Measurements from ENCODE around the gene DGAT2L6. TPM values are rescaled to one million over a fixed set of nuclear protein-coding genes. Genes with fewer than 3 reads are reported as not detected.
"Not testable (repeated sequence)": the region's sequence is repeated elsewhere in the genome, so short reads cannot be mapped to it uniquely, and the experiment has no call there.

The DGAT2L6 gene
- total RNA-seq, 1 experiment from 2014 or later, result not detected

DNA sequence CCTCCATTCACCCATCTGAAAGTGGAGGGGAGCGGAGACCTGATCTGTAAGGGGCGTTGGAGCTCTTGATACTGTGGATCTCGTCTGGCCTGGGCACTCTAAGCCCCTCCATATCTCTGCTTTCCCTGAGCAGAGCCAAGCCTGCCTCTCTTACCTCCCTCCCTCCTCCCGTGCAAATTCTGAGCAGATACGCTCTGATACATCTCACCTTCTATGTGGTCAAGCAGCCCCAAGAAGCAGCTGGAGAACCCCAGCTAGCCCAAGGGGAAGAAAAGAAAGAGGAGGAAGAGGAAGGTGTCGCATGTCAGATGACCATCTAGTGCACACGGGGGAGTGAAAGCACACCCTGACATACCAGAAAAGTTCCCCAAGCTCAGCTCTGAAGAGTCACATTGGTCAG is 1.9 kb upstream of the DGAT2L6 start:
- DNase-seq (ENCODE audit: low read depth), result no peak
- in situ Hi-C loops (cut with HindIII; ENCODE audit: low pct_unique_long_range_greater_than_20kb, low sequenced_read_pairs), result no loop called here

DNA sequence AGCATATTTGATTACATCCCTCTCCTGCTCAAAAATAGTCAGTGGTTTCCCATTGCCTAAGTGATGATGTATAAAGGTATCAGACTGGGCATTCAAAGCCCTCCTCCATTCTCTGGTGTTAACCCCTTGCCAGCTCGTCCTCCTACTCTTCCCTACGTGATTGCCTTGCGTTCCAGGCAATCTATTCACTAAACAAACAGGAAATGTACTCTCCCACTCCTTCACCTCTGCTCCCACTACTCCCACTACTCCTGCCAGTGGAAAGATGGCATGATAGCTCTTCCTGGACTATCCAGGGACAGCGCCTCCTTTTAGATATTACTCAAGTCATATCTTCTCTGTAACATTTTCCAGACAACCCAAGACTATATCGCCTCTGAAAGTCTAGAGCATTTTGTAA is 5.8 kb downstream of the DGAT2L6 start:
- DNase-seq (ENCODE audit: low read depth), result no peak
- in situ Hi-C loops (cut with HindIII; ENCODE audit: low pct_unique_long_range_greater_than_20kb, low sequenced_read_pairs), result no loop called here

DNA sequence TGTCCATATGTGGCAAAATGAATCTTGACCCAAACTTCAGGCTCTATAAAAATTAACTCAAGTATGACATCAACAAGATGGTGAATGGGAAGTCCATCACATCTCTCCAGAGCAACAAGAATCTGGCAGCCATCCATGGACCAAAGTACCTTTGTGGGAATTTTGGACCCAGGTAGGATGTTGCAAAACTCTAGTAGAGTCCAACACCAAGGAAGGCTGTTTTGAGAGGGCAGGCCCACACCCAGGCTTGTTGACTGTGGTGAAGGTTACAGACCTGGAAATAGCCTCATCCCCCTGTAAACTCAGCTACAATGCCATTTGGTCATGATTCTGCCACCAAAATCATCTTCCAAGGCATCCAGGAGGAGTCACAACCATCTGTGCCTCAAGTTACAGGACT is 12.9 kb downstream of the DGAT2L6 start:
- in situ Hi-C loops (cut with HindIII; ENCODE audit: low pct_unique_long_range_greater_than_20kb, low sequenced_read_pairs), result no loop called here
- no peak for DNase-seq (ENCODE audit: low read depth)

DNA sequence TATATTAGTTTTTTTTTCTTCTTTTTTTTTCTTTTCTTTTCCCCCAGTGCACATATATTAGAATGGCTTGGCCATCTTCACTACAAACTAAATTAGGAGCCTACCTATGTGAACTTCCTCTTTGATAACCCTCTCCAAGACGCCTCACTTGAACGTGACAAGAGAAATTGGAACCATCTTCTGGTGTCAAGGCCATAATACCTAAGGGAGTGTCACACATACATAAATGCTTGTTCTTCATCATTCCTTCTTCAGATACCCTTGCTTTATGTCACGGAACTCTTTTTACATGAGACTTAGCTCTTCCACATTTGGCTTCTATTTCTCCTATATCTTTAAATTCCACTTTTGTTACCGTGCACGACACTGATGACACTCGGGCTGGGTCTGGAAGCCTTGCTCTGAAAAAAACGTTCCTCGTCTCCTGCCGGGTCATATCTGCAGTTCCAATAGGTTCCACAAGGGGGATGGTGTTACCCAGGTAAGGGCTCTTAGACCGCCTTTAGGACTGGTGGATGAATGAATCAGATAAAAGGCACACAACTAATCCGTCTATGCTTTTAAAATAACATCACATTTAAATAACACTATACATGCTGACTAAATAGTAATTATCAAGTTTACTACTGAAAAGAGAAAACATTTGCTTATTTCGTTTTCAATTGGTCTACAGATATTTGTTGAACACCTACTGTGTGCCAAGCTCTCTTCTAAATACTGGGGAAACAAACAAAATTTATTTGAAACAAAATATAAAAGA is 19.9 kb downstream of the DGAT2L6 start:
- in situ Hi-C loops (cut with HindIII; ENCODE audit: low pct_unique_long_range_greater_than_20kb, low sequenced_read_pairs), result no loop called here
- DNase-seq (ENCODE audit: low read depth), result peak; percentile 21

DNA sequence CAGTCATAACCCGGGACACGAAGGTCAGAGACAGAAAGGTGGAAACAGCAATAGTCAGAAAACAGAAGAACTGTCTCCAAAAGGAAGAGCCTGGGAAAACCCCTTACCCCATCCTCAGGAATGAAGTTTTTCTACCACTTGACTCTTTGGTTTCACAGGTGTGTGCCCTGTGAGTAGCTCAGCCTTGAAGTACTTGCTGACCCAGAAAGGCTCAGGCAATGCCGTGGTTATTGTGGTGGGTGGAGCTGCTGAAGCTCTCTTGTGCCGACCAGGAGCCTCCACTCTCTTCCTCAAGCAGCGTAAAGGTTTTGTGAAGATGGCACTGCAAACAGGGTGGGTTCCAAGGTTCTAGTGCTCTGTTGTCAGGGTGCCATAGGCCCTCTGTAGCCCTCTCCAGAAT is 24.4 kb downstream of the DGAT2L6 start:
- DNase-seq (ENCODE audit: low read depth), result no peak
- in situ Hi-C loops (cut with HindIII; ENCODE audit: low pct_unique_long_range_greater_than_20kb, low sequenced_read_pairs), result no loop called here

DNA sequence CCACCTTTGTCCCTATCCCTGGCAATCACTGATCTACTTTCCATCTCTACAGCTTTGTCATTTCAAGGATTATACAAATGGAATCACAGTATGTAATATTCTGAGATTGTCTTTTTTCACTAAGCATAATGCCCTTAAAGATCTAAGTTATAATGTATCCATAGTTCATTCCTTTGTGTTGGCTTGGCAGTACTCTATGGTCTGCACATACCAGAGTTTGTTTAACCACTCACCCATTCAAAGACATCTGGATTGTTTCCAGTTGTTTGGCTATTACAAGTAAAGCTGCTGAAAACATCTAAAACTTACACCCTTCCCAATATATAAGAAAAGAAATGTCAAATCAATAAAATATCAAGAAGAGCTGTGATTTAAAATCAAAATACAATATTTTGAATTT is 31.2 kb downstream of the DGAT2L6 start:
- in situ Hi-C loops (cut with HindIII; ENCODE audit: low pct_unique_long_range_greater_than_20kb, low sequenced_read_pairs), result no loop called here
- DNase-seq (ENCODE audit: low read depth), result no peak

DNA sequence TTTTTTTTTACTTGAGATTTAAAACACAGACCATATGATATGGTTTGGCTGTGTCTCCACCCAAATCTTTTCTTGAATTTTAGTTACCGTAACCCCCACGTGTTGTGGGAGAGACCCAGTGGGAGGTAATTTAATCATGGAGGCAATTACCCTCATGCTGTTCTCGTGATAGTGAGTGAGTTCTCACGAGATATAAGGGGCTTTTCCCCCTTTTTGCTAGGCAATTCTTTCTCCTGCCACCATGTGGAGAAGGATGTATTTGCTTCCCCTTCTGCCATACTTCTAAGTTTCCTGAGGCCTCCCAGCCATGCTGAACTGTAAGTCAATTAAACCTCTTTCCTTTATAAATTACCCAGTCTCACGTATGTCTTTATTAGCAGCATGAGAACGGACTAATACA is 32.3 kb downstream of the DGAT2L6 start:
- in situ Hi-C loops (cut with HindIII; ENCODE audit: low pct_unique_long_range_greater_than_20kb, low sequenced_read_pairs); DNase-seq (ENCODE audit: low read depth): not testable (repeated sequence)

DNA sequence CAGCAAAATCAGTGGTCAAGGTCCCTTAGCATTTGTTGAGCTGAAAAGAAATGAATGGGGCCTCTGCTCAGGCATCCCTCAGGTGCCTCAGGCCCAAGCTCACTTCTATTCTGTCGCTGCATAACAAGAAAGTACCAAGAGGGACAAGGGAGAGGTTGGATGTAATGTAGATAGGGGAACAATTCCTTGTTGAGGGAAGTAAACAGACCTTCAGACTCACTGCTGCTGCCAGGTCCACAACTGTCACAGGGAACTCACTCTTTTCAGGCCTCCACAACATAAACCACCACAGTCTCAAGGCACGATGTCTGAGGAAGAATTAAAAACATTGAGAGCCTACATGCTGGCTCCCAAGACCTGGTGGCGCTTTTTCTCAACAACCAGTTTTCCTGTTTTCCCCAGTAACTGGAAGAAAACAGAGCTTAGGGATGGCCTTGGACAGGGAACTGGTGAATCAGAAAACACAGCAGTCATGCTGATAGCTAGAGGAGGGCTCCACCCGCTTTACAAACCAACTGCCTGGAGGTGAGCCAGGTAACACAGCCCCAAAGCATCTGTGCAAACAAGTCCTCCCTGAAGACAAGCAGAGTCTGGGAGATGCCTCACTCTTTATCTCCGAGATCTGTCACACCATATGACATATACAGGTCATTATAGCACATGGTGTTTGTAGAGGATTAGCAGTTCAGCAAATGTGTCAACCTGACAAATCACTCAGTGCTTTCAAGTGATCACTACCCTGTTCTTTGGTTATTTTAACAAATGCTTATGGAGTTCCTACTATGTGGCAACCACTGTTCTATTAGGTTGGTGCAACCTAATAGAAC is 42.9 kb downstream of the DGAT2L6 start:
- DNase-seq (ENCODE audit: low read depth), result peak; percentile 76
- in situ Hi-C loops (cut with HindIII; ENCODE audit: low pct_unique_long_range_greater_than_20kb, low sequenced_read_pairs), result no loop called here

DNA sequence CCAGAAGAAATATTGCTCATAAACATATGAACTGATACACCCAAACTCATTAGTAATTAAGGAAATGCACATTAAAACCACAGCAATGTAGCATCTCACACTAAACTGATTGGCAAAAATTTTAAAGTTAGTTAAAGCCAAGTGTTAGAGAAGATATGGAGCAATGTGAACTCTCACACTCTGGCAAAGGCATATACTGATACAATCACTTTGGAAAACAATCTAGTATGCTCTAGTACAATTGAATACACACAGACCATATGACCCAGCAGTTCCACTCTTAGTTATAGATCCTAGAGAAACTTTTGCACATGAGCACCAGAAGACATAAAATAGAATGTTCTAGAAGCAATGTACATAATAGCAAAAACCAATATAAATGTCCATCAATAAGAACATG is 48.8 kb downstream of the DGAT2L6 start:
- no peak for DNase-seq (ENCODE audit: low read depth)
- in situ Hi-C loops (cut with HindIII; ENCODE audit: low pct_unique_long_range_greater_than_20kb, low sequenced_read_pairs), result no loop called here

DNA sequence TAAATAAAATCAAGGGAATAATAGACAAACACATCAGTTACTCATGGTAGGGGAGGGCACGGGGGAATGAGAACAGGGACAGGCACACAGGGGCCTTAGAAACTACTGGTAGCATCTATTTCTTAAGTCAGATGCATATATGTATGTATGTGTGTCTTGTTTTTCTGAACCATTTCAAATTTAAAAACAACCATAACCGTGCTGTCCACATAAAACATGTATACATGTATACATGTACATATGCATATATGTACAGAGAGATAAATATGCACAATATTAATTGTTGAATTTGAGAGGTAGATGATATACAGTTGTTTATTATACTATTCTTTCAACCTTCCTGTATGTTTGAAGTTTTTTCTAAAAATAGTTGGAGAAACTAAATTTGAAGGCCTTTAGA is 49.4 kb downstream of the DGAT2L6 start:
- no peak for DNase-seq (ENCODE audit: low read depth)
- in situ Hi-C loops (cut with HindIII; ENCODE audit: low pct_unique_long_range_greater_than_20kb, low sequenced_read_pairs), result no loop called here

DNA sequence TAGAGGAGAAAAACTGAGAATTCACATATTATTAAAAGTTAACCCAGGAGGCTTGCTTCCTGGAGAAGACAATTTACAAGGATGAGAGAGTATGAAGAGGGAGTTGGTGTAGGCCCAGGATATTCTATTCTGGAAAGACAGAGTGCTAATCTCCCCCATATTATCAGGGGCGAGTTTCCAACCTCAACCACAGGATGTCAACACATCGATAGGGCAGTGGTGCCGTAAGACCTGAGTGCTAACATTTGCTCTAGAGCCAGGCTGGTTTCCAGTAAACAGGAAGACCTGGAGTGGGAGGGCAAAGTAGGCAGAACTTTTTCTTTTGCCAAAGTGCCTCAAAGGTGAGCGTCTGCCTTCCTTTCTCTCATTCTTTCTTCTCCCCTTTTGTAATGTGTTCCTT is 54.4 kb downstream of the DGAT2L6 start:
- DNase-seq (ENCODE audit: low read depth), result no peak
- in situ Hi-C loops (cut with HindIII; ENCODE audit: low pct_unique_long_range_greater_than_20kb, low sequenced_read_pairs), result no loop called here

DNA sequence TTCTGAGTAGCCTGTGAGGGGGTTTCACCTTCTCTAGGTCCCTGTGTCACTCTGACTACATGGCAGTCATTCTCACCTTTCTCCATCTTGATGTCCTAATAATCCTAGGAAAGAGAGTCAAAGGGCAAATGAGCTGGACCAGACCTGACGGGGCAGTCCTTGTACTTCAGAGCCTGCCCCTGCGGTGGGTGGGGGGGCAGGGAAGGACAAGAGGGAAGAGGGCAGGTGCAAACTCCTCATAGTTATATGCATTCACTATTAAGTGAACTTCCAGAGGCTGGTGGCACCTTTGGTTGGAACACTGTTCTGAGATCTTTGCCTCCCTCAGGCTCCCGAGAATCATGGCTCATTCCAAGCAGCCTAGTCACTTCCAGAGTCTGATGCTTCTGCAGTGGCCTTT is 57.1 kb downstream of the DGAT2L6 start, which contains the start of gene AWAT1:
Gene AWAT1 (plus strand): TSS at position 301 of the 400 bp plus-strand sequence. CDS start 41 bp downstream, at position 342.
- in situ Hi-C loops (cut with HindIII; ENCODE audit: low pct_unique_long_range_greater_than_20kb, low sequenced_read_pairs), result no loop called here
- DNase-seq (ENCODE audit: low read depth), result no peak

DNA sequence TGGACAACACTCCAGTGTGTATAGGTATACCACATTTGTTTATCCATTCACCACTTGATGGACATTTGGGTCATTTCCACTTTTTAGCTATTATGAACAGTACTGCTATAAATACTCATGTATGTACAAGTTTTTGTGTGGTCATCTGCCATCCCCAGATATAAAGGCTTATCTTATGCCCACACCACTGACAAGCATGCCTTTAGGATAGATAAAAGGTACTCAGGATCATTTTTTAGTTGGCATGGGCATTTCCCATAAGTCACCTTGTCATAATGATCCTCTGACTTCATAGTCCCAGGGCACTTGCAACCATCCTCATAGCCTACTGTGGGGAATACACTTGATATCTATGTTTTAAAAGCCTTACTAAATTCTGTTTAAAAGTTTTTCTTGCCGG is 63.5 kb downstream of the DGAT2L6 start:
- no peak for DNase-seq (ENCODE audit: low read depth)
- in situ Hi-C loops (cut with HindIII; ENCODE audit: low pct_unique_long_range_greater_than_20kb, low sequenced_read_pairs), result no loop called here

DNA sequence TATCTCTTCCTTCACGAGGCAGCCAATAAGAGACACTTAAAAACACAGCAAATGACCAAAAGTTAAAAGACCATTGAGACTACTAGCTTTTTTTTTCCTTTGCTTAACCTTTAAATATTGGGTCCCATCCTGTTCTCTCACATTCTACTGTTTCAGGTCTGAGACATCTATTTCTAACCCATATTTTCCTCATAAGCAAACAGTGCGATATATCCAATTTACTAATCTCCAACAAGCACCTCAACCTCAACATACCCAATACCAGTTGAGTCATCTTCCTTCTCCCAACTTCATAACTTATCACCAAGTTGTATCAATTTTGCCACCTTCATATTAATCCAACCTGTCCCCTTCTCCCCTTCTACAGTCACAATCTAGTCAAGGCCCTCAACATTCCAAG is 64.2 kb downstream of the DGAT2L6 start:
- in situ Hi-C loops (cut with HindIII; ENCODE audit: low pct_unique_long_range_greater_than_20kb, low sequenced_read_pairs), result no loop called here
- DNase-seq (ENCODE audit: low read depth), result no peak

DNA sequence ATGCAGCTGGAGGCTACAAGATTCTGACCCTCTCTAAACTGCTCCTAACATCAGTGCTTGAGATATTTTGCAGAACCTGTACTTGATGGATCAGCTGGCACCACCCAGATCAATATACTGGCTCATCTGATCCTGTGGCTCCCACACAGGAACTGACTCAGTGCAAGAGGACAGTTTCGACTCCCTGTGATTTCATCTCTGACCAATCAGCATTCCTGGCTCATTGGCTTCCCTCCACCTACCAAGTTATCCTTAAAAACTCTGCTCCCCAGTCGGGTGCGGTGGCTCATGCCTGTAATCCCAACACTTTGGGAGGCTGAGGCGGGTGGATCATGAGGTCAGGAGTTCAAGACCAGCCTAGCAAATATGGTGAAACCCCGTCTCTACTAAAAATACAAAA is 66.3 kb downstream of the DGAT2L6 start:
- in situ Hi-C loops (cut with HindIII; ENCODE audit: low pct_unique_long_range_greater_than_20kb, low sequenced_read_pairs); DNase-seq (ENCODE audit: low read depth): not testable (repeated sequence)

DNA sequence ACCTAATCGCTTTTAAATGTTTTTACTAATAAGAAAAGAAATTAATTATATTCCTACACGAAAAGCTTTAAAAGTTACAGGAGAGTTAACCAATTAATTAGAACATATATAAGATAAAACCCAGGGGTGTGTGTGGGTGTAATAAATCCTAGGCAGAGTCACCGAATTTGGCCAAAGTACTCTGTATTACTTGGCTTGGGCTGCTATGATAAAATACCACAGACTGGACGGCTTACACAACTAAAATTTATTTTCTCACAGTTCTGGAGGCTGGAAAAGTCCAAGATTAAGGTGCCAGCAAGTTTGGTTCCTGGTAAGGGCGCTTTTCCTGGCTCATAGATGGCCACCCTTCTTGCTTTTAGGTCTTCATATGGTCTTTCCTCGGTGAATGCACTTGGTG is 67.6 kb downstream of the DGAT2L6 start:
- DNase-seq (ENCODE audit: low read depth), result no peak
- in situ Hi-C loops (cut with HindIII; ENCODE audit: low pct_unique_long_range_greater_than_20kb, low sequenced_read_pairs), result no loop called here

DNA sequence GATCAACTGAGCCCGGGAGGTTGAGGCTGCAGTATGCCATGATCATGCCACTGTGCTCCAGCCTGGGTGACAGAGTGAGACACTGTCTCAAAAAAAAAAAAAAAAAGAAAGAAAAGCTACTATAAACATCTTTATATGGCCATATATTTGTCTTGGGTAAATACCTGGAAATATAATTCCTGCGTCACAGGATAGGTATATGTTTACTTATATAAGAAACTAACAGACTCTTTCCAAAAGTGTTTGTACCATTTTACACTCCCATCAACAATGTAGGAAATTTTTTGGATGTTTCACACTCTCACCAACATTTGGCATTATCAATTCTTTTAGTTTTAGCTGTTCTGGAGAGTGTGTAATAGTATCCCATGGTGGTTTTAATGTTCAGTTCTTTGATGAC is 70.0 kb downstream of the DGAT2L6 start:
- in situ Hi-C loops (cut with HindIII; ENCODE audit: low pct_unique_long_range_greater_than_20kb, low sequenced_read_pairs), result no loop called here

DNA sequence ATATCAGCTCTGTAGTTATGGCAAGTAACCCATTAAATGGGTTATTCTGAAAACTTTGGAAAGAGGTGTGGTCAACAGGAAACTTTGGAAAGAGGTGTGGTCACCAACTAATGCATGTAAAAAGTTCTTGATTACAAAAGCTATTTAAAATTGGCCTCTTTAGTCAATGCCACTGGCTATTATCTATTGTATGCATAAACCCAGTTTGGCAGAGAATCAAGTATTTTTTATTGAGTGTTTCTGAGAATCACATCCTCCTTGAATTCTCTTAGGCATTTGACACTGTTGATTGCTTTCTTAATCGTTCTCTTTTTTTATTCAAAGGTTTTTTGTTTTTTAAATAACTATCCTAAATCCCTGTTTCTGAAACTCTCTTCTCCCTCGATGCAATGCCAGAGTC is 75.2 kb downstream of the DGAT2L6 start:
- no peak for DNase-seq (ENCODE audit: low read depth)
- in situ Hi-C loops (cut with HindIII; ENCODE audit: low pct_unique_long_range_greater_than_20kb, low sequenced_read_pairs), result no loop called here

More for the DNA sequence above, 70.0 kb downstream of the DGAT2L6 start:
- no peak for DNase-seq (ENCODE audit: low read depth)

DNA sequence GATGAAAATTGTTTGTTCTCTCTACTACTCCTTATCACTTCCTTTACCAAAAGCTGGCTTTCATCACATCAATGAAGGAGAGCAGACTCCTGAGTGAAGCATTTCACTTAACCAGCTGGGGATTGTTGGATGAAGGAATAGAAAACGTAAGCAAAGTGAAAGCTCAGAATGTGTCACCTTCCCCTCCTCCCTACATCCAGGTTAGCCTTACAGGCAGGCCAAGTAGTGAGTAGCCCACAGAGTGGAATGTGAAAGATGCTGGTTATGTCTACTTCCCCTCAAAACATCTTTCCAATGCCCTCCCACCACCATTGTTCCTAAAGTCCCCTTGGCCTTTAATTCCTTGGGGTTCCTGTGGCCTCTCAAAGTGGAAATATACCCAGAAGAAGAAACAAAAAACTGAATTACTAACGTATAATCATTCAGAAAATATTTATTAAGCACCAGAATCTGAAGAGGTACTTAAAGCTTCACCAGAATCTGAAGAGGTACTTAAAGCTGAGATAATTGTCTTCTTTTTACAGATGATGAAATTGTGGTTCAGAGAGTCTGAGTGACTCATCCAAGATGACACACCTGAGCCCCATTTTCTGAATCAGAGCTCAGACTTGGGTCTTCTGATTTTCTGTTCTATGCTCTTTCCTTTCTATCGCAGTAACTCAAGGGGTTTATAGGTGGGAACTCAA is 76.2 kb downstream of the DGAT2L6 start:
- in situ Hi-C loops (cut with HindIII; ENCODE audit: low pct_unique_long_range_greater_than_20kb, low sequenced_read_pairs), result no loop called here

More for the DNA sequence above, 76.2 kb downstream of the DGAT2L6 start:
- DNase-seq (ENCODE audit: low read depth), result no peak

Measured in Caki2 (cell line).